Measurements from ENCODE around the gene SLC6A4.

The SLC6A4 gene

GRCh38 chr17:30235386-30236296, at the start of gene SLC6A4:
Gene SLC6A4, minus strand, starts transcription at chr17:30235697. Its CDS starts 13,739 bp downstream, at chr17:30221958.
- no peak for DNase-seq (ENCODE audit: low read depth in 2 of 2, low spot score in 1 of 2)

- no peak for DNase-seq (ENCODE audit: low read depth in 2 of 2, low spot score in 1 of 2)
These were observed 43.7 kb upstream of the SLC6A4 start for GRCh38 chr17:30279156-30279555.

DNA sequence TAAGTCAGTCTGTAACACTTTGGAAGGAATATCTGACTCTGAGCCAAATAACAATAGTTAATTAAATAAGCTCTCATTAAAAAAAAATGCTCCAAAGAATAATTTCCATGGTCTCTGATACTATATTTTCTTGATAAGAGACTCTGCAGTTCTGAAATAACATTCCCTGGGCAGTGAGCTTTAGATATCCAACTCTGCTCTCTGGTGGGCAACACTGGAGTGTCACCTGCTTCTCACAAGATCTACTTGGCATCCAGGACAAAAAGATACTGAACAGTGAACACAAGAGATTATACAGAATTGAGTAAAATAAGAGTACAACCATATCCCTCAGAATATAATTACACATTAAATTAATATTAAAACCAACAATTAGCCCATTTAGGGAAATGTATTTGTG, 42.5 kb upstream of the SLC6A4 start:
- DNase-seq (ENCODE audit: low read depth in 2 of 2, low spot score in 1 of 2): no peak

- no peak for DNase-seq (ENCODE audit: low read depth in 2 of 2, low spot score in 1 of 2)
These were observed 40.4 kb upstream of the SLC6A4 start for GRCh38 chr17:30275911-30276310.

DNA sequence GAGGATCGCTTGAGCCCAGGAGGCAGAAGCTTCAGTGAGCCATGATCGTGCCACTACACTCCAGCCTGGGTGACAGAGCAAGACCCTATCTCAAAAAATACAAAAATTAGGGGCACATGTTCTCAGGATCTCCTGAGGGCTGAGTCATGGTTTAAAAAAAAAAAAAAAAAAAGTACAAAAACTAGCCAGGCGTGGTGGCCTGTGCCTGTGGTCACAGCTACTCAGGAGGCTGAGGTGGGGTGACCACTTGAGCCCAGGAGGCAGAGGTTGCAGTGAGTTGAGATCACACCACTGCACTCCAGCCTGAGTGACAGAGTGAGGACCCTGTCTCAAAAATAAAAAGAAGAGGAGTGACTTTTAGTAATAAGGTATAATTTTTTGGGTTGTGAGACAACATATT, 39.4 kb upstream of the SLC6A4 start:
- DNase-seq (ENCODE audit: low read depth in 2 of 2, low spot score in 1 of 2): no peak

GRCh38 chr17:30273373-30273772, 37.9 kb upstream of the SLC6A4 start:
- DNase-seq (ENCODE audit: low read depth in 2 of 2, low spot score in 1 of 2): no peak

DNA sequence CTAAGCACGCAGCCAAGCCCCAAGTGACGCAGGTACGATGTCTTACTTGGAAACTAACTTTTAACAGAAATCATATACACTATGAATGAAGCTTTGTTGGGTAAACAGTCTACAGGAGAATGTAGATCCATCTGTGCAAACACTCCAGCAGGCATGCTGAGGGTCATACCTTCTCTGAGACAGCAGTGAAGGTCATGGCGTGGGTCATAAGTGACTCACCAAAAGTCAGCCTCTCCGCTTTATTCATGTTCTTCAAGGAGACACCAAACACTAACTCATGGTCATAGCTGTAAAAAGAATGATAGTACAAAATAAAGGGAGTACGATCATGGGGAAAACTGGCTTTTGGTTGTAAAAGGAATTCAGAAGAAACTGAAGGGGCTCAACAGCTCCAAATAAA, 35.6 kb upstream of the SLC6A4 start:
- no peak for DNase-seq (ENCODE audit: low read depth in 2 of 2, low spot score in 1 of 2)

- DNase-seq (ENCODE audit: low read depth in 2 of 2, low spot score in 1 of 2): no peak
These were observed 32.1 kb upstream of the SLC6A4 start for GRCh38 chr17:30267625-30268024.

DNA sequence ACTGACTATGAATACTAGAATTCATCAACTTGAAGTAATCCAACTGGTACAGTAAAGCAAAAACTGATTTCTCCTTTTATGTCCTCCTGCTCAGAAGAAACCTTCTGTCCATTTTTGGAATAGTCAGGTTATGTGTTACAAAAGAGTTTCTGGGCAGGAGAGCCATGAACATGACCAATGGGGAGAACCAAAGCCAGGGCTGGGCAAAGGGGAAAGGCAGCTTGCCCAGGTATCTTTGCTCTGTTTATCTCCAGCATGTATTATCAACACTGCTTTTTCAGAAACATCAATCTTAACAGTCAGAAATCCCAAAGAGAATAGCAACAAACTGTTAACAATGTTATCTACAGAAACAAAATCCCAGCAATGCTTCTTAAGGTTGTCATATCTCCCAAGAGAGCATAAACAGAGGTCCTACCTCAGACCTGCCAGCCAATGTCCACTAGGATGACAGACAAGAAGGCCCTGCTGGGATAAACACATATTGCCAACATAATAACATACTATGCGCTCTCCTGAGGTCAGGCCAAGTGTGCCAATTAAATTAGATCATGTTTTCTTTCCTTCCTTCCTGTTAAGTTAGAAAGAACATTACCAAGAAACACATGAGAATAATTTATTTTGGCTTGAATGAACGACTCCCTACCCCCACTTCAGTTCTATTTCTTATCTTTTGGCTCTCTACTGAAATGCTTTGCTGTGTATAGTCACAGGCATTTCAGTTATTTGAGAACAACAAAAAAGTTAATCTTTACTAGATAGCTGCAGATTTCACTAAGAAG, 28.2 kb upstream of the SLC6A4 start:
- DNase-seq (ENCODE audit: low read depth in 2 of 2, low spot score in 1 of 2): no peak

GRCh38 chr17:30256756-30257506, 21.4 kb upstream of the SLC6A4 start:
- DNase-seq (ENCODE audit: low read depth in 2 of 2, low spot score in 1 of 2): no peak

DNA sequence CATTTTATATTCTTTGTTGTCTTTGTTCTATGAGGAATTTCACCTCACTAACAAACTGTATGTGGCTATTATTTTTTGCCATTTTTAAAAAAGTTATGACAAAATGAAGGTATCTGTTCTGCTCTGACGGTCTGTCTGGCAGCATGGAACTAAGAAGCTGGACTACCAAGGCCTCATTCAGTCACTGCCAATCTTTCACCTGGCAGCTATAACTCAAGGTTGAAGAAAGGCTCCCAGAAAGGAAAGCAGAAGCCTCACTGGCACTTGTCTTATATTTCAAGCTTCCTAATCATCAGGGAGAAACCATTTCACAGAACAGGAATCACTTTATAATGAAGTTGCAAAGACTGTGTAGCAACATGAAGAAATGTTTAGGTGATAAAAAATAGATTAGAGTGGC, 18.7 kb upstream of the SLC6A4 start:
- DNase-seq (ENCODE audit: low read depth in 2 of 2, low spot score in 1 of 2): no peak

GRCh38 chr17:30253312-30253711, 17.8 kb upstream of the SLC6A4 start:
- no peak for DNase-seq (ENCODE audit: low read depth in 2 of 2, low spot score in 1 of 2)

DNA sequence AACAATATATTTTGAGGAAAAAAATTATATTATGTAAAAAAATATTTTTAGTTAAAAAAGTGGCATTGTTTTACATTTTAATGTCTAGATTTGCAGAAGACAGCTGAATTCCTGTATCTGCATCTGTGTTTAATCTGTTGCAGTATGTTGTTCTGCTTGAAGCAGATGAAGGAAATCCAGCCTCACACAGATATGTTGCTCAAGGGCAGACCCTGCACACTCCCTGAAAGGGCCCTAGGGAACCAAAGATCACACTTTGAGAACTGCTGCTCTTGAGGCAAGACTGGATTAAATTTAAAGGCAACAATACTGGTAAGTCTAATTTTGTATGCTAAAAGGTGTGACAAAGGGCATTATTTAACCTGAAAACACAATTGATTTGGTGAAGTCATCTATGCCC, 16.4 kb upstream of the SLC6A4 start:
- DNase-seq (ENCODE audit: low read depth in 2 of 2, low spot score in 1 of 2): no peak

DNA sequence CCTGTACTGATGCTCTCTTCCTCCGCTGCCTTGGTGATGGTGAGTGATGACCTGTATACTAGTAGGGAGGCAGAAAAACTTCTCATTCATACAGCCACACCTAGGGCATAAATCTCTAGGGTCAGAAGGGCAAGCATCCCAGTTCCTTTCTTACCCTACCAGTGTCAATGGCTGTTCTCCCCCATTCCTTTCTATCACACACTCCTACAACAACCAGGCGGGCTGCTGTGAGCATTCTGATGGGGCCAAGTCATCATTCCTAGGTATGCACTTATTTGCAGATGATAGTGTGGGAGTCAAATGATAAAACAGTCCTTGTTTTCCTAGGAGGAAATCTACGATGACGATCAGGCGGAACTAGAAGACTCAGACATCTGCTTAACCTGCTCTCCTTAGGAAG, 14.0 kb upstream of the SLC6A4 start:
- DNase-seq (ENCODE audit: low read depth in 2 of 2, low spot score in 1 of 2): no peak

DNA sequence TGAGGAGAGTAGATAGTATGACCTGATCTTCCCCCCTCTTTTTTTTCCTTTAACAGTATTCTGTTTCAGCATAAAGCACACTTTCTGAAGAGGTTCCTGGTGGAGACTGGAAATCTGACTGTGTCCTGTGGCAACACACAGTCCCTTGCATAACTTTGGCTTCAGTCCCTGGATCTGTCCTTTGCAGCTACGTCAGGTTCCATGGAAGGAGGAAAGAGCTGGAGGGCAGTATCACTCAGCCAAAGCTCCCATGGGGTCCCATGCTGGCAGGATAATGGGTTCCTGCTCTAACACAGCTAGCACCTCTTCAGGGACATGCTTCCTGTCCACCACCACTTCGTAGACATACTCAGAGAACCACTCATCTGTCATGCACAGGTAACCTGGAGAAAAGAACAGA, 13.3 kb upstream of the SLC6A4 start:
- DNase-seq (ENCODE audit: low read depth in 2 of 2, low spot score in 1 of 2): no peak

DNA sequence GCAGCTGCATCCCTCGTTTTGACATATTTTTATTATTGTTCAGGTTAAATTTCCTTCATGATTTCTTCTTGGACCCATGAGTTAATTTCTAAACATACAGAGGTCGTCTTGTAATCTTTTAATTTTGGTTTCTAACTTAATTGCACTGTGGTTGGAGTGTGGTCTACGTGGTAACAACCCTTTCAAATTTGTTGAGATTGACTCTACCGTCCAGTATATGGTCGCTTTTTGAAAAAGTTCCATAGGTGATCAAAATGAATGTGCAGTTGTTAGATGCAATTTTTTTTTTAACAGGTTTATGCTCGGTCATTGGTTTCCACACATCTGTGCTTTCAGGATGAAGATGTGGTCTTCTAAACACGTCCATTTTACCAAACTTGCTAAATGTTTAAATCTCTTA, 11.0 kb upstream of the SLC6A4 start:
- no peak for DNase-seq (ENCODE audit: low read depth in 2 of 2, low spot score in 1 of 2)

GRCh38 chr17:30244853-30245385, 9.4 kb upstream of the SLC6A4 start:
- DNase-seq (ENCODE audit: low read depth in 2 of 2, low spot score in 1 of 2): no peak

DNA sequence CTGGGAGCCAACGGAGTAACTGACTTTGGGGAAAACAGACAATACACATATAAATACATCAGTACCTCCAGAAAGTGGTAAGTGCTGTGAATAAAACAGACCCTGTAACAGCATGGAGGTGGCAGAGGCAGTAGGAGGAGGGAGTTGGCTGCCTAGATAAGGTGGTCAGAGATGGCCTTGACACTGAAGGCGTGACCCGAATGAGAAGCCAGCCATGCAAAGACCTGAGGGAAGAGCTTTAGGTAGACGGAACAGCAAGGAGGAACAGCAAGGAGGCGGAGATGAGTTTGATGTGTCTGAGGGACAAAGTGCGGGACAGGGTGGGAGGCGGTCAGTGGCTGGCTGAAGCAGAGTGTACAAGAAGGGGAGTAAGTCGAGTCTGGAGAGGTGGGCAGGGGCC, 8.1 kb upstream of the SLC6A4 start:
- DNase-seq (ENCODE audit: low read depth in 2 of 2, low spot score in 1 of 2): no peak

GRCh38 chr17:30243002-30243401, 7.5 kb upstream of the SLC6A4 start:
- no peak for DNase-seq (ENCODE audit: low read depth in 2 of 2, low spot score in 1 of 2)

DNA sequence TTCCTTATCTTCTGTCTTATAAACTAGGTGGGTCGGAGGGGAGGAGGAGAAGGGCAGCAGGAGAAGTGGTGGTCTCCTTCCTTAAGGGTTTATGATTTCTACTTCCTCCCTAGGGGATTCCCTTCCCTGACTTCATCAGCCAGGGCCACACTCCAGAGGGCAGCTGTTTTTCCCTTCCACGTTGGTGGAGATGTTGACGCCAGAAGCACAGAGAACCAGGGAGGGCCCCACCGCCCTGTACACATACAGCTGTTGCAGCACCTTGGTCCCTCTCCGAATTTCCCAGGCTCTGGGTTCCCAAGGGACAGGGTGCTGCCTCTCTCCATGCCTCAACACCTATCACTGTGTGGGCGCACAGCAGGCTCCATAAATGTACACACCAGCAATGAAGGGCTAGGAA, 5.6 kb upstream of the SLC6A4 start:
- DNase-seq (ENCODE audit: low read depth in 2 of 2, low spot score in 1 of 2): no peak

DNA sequence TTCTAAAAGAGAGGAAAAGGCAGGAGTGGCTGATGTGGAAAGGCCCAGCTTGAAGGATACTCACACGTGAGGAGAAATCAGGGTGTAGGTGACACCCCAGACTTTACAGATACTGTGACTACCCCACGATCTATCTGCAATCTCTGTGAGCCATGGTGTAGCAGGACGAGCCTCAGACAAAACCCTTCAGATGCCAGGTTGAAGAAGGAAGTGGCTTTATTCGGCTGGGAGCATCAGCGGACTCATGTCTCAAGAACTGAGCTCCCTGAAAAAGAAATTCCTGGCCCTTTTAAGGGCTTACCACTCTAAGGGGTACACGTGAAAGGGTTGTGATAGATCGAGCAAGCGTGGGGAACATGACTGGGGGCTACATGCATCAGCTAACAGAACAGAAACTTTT, 4.7 kb upstream of the SLC6A4 start:
- DNase-seq (ENCODE audit: low read depth in 2 of 2, low spot score in 1 of 2): no peak
